Measurements from ENCODE around the gene SLAMF9. TPM values are rescaled to one million over a fixed set of nuclear protein-coding genes. Genes with fewer than 3 reads are reported as not detected.

Gene SLAMF9
- total RNA-seq, 1 donor = 0.63 TPM

GRCh38 chr1:159944623-159945455 is 9.2 kb downstream of the SLAMF9 start:
- H3K4me1 ChIP-seq (ENCODE audit: insufficient read depth, low read length) = peaks cover 10% of the 10 kb centered on the region
- no peak overlapping the region for H3K4me3 ChIP-seq (ENCODE audit: low read length)
- H3K9me3 ChIP-seq (ENCODE audit: low read depth, low read length) = no peaks in the 10 kb centered on the region
- peaks cover 30% of the 10 kb centered on the region for H3K27me3 ChIP-seq (ENCODE audit: insufficient read depth, low read length)

- Histone ChIP-seq H3K27me3 (ENCODE audit: insufficient read depth, low read length) (peaks cover 30% of the 10 kb centered on the region), H3K9me3 (ENCODE audit: low read depth, low read length) (no peaks in the 10 kb centered on the region), H3K4me3 (ENCODE audit: low read length) (no peak overlapping the region), H3K4me1 (ENCODE audit: insufficient read depth, low read length) (peaks cover 10% of the 10 kb centered on the region)
Observed at GRCh38 chr1:159943908-159944622, 10.0 kb downstream of the SLAMF9 start.

- Histone ChIP-seq H3K4me3 (ENCODE audit: low read length) (no peak overlapping the region), H3K4me1 (ENCODE audit: insufficient read depth, low read length) (peaks cover 18% of the 10 kb centered on the region), H3K9me3 (ENCODE audit: low read depth, low read length) (no peaks in the 10 kb centered on the region), H3K27me3 (ENCODE audit: insufficient read depth, low read length) (peaks cover 30% of the 10 kb centered on the region)
Observed at GRCh38 chr1:159943278-159943640, 10.8 kb downstream of the SLAMF9 start.

GRCh38 chr1:159942632-159943277 is 11.3 kb downstream of the SLAMF9 start:
- no peak overlapping the region for H3K4me3 ChIP-seq (ENCODE audit: low read length)
- peaks cover 23% of the 10 kb centered on the region for H3K4me1 ChIP-seq (ENCODE audit: insufficient read depth, low read length)
- peaks cover 30% of the 10 kb centered on the region for H3K27me3 ChIP-seq (ENCODE audit: insufficient read depth, low read length)
- H3K9me3 ChIP-seq (ENCODE audit: low read depth, low read length) = no peaks in the 10 kb centered on the region

- Histone ChIP-seq H3K4me1 (ENCODE audit: insufficient read depth, low read length) (peaks cover 32% of the 10 kb centered on the region), H3K9me3 (ENCODE audit: low read depth, low read length) (no peaks in the 10 kb centered on the region), H3K27me3 (ENCODE audit: insufficient read depth, low read length) (peaks cover 30% of the 10 kb centered on the region), H3K4me3 (ENCODE audit: low read length) (no peak overlapping the region)
Observed at GRCh38 chr1:159941591-159942560, 12.2 kb downstream of the SLAMF9 start.

- H3K4me3 ChIP-seq (ENCODE audit: low read length) = no peak overlapping the region
- H3K9me3 ChIP-seq (ENCODE audit: low read depth, low read length) = no peaks in the 10 kb centered on the region
- H3K4me1 ChIP-seq (ENCODE audit: insufficient read depth, low read length) = peaks cover 39% of the 10 kb centered on the region
- H3K27me3 ChIP-seq (ENCODE audit: insufficient read depth, low read length) = peaks cover 24% of the 10 kb centered on the region
Observed at GRCh38 chr1:159941141-159941540, 12.9 kb downstream of the SLAMF9 start.

GRCh38 chr1:159940006-159940620 is 13.9 kb downstream of the SLAMF9 start:
- Histone ChIP-seq H3K4me1 (ENCODE audit: insufficient read depth, low read length) (peaks cover 40% of the 10 kb centered on the region), H3K27me3 (ENCODE audit: insufficient read depth, low read length) (peaks cover 14% of the 10 kb centered on the region), H3K4me3 (ENCODE audit: low read length) (no peak overlapping the region), H3K9me3 (ENCODE audit: low read depth, low read length) (no peaks in the 10 kb centered on the region)

- Histone ChIP-seq H3K4me3 (ENCODE audit: low read length) (no peak overlapping the region), H3K27me3 (ENCODE audit: insufficient read depth, low read length) (peaks cover 10% of the 10 kb centered on the region), H3K9me3 (ENCODE audit: low read depth, low read length) (no peaks in the 10 kb centered on the region), H3K4me1 (ENCODE audit: insufficient read depth, low read length) (peaks cover 38% of the 10 kb centered on the region)
Observed at GRCh38 chr1:159939678-159940002, 14.4 kb downstream of the SLAMF9 start.

GRCh38 chr1:159938905-159939677 is 14.9 kb downstream of the SLAMF9 start:
- Histone ChIP-seq H3K4me1 (ENCODE audit: insufficient read depth, low read length) (peaks cover 38% of the 10 kb centered on the region), H3K9me3 (ENCODE audit: low read depth, low read length) (no peaks in the 10 kb centered on the region), H3K27me3 (ENCODE audit: insufficient read depth, low read length) (peaks cover 4% of the 10 kb centered on the region), H3K4me3 (ENCODE audit: low read length) (no peak overlapping the region)

- Histone ChIP-seq H3K9me3 (ENCODE audit: low read depth, low read length) (no peaks in the 10 kb centered on the region), H3K27me3 (ENCODE audit: insufficient read depth, low read length) (no peaks in the 10 kb centered on the region), H3K4me3 (ENCODE audit: low read length) (no peak overlapping the region), H3K4me1 (ENCODE audit: insufficient read depth, low read length) (peaks cover 38% of the 10 kb centered on the region)
Observed at GRCh38 chr1:159938211-159938852, 15.7 kb downstream of the SLAMF9 start.

- H3K27me3 ChIP-seq (ENCODE audit: insufficient read depth, low read length) = no peaks in the 10 kb centered on the region
- no peaks in the 10 kb centered on the region for H3K9me3 ChIP-seq (ENCODE audit: low read depth, low read length)
- peaks cover 38% of the 10 kb centered on the region for H3K4me1 ChIP-seq (ENCODE audit: insufficient read depth, low read length)
- no peak overlapping the region for H3K4me3 ChIP-seq (ENCODE audit: low read length)
Observed at GRCh38 chr1:159937054-159937750, 16.8 kb downstream of the SLAMF9 start.

GRCh38 chr1:159936273-159936904 is 17.6 kb downstream of the SLAMF9 start:
- Histone ChIP-seq H3K27me3 (ENCODE audit: insufficient read depth, low read length) (no peaks in the 10 kb centered on the region), H3K9me3 (ENCODE audit: low read depth, low read length) (no peaks in the 10 kb centered on the region), H3K4me1 (ENCODE audit: insufficient read depth, low read length) (peaks cover 38% of the 10 kb centered on the region), H3K4me3 (ENCODE audit: low read length) (no peak overlapping the region)

All from mononuclear cell (primary cell).